Stimulated activated CD4-positive, alpha-beta T cell treated with anti-CD3 and anti-CD28 coated beads, TNF-alpha, amount 100 ng/mL, for 24 hours (primary cell): ENCODE measurements around the gene SLC10A7.

Source experiments
- DNase-seq, 3 experiments: peaks; one replicate each; pipeline ENCODE4 v3.0.0-alpha.2; 2020; ENCODE audit warnings: low read depth in 3 of 3

The SLC10A7 gene

DNA sequence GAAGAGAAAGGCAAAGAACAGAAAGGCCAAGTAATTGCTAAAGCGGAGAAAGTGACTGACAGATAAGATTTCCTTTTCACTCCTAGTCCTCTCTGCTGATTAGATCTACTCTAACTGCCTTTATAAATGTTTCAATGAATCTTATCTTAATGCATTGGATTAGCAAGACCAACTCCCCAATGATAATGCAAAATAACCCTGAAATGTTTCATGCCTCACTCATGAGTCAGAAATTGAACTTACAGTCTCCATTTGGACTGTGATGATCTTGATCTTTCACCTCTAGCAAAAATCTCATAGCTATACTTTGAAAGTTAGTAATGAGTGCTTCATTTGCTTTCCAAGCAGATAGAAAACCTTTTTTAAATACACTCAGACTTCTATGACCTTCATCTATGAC is 26.5 kb downstream of the SLC10A7 start:
- DNase-seq = no peak

DNA sequence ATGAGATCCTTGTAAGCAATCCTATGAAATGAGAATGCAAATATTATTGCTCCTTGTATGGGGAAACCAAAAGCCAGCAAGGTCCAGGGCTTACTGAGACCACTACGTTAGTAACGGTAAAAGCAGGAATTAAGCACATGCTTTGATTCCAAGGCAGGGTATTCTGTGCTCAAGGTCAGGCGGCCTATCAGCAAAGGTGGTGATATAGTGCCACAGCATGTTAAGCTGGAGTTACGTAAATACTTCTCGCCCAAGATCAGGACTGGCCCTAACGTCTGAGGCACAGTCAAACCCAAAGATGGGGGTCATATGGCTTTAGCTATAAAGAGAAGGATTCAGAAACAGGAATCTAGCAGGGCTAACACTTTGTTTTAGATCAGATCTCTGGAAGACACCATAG is 27.6 kb downstream of the SLC10A7 start:
- no peak for DNase-seq

DNA sequence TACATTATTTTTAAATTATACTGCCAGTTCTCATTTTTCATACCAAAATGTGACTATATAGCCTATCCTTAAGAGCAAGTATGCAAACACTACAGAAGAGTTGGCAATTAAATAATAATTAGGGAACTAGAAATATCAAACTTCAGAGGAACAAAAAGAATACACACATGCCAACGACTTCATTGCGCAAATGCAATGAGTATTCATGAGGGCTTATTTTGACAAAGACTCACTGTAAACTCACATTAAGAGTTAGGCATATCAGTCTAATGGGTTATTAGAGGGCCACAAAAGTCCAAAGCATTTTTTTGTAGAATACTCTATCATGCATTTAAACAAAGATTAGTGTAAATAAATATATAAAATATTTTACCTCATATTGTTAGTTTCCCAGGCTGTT is 31.6 kb downstream of the SLC10A7 start:
- no peak for DNase-seq

DNA sequence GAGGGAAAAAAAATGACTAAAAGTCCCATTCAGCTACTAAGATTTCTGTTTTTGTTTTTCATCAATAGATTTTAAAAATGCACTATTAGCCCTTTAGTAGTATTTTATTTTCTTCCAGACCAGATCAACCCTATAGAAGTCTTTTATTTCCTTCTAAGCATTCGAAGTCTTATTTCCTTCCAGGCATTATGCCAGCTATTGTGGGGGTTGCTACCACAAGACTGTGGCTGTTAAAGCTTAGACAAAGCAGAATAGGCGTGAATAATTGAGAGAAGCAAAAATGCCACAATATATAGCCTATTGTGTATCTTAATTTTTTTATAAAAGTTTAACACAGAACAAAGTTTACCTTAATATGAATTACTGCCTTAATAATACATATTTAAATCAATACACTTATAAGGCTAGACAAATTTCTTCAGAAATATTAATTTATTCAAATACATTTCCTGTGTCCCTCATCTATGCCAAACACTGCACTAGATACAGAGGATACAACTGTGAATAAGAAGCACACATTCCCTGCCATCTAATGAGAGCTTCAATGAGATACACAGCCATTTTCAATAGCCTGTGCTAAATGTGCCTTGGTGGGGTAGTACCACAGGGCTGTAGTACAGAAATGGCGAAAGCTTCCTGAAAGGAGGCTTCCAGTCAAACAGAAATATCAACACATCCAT is 33.1 kb downstream of the SLC10A7 start:
- no peak for DNase-seq

DNA sequence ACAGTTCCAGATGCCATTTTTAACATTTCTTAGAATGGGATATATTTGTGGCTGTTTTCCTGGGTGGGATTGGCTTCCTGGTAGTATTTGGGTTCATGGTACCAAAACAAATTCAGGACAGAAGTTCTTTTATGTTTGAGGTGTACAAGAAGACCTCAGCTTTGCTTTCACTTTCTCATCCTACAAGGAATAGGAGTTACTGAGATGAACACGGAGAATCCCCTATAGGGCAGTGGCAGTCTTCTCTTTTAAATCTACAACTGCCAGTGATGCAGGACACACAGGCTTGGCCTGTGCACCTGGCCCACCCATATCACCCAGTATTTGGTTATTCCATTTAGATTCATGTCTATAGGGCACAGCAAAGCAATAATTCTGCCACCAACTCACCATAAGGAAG is 35.2 kb downstream of the SLC10A7 start:
- DNase-seq = no peak

DNA sequence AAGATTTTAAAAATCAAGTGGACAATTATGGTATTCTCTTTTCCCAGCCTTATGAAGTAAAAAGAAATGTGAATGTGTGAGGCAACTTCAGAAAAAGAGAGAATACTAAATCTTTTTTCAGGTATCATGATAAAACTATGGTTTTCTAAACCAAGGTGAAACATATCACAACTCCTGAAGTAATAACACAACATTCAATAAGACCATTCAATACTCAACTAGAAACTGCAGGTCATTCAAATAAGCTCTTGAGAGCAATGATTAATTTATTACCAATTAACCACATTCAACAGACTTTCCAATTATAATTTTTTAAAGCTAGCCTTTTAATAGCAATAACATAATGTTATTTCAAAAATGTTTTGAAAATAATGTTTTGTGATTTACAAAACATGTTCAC is 35.8 kb downstream of the SLC10A7 start:
- DNase-seq = no peak

DNA sequence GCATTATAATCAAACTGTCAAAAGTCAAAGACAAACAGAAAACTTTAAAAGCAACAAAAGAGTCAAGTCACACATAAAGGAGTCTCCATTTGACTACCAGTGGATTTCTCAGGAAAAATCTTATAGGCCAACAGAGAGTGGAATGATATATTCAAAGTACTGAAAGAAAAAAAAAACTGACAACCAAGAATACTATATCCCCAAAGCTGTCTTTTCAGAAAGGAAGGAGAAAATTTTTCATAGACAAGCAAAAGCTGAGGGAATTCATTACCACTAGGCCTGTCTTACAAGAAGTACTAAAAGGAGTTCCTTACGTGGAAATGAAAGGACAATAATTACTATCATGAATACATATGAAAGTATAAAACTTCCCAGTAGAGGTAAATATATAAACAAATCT is 39.0 kb downstream of the SLC10A7 start:
- no peak for DNase-seq

DNA sequence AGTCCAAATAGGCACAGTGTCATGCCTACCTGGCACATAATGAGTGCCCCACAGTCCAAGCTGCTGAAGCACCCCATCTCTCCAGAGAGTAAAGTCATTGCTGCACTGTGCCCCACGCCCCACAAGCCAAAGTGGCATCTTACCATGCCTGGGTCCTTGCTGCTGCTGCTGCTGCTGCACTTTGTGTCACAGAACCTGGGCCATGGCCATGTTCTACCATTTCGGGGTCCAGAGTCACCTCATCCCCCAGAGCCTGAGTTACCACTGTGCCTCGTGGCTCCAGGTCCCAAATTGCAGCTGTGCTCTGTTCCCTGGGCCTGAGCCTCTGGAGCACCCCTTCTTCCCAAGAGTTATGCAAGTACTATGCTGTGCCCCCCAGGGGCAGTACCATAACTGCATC is 40.5 kb downstream of the SLC10A7 start:
- DNase-seq = no peak

DNA sequence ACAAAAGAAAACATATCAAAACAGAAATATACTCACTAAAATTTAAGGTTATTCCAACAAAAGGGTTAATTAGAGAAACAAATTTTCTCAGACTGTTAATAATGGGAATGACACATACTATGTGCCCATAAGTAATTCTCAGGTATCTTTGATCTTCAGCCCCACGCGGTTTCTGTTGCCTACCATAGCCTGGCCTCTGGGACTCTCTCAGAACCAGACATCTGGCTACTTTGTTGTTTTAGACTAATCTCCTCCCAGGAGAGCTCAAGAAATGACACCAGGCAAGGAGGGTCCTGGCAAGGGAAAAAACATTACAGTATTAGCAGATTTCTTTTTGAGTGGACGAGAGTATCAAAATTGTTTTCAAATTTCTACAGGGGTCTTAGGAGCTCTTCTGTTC is 43.7 kb downstream of the SLC10A7 start:
- DNase-seq = no peak

DNA sequence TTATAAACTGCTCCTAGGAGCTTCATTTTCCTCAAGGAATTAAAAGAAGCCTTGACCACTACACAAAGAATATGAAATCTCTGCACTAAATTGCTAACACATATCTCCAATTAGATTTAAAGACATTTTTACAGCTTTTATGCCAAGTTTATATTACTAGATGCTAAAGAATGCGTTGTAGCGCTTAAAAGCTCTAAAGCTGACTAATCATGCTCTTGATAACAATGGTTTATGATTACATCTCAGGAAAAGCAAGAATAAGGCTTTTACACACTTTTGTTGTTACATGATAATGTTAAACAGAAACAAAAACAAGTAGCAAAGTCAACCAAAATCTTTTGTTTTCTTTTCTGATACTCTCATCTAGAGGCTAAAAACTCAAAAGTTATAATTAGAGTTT is 44.7 kb downstream of the SLC10A7 start:
- DNase-seq = no peak

DNA sequence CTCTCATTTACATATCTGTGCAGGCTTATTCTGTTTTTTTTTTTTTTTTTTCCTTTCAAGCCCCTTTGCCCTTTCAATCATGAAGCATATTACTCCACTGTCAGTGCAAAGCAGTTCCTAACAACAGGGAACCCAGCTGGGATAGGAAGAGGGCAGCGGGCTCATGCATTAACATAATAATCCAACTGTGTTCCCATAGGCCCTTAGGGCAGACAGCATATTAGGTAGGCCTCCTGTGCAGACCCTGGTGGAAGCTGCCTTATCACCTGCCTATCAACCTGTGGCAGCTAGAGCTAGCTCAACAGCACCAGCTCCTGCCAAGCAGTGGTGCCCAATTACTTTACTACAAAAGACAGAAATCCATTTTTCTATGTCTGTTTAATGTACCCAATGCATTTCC is 49.3 kb downstream of the SLC10A7 start:
- no peak for DNase-seq

DNA sequence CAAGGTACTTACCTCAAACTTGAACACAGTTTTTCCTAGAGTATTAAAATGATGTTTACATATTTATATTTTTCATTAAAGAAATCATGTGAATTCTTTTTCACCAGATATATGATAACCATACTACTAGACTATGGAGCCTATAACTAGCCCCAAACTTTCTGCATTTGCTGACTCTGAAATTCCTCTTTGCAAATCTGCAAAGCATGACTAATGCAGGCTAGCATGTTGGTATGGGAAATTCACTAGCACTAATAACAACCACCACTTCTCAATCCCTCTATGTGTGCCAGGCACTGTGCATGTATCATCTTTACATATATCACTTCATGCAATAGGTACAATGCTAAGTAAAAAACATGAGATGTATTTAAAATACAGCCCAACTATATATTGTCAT is 51.1 kb downstream of the SLC10A7 start:
- DNase-seq = no peak

DNA sequence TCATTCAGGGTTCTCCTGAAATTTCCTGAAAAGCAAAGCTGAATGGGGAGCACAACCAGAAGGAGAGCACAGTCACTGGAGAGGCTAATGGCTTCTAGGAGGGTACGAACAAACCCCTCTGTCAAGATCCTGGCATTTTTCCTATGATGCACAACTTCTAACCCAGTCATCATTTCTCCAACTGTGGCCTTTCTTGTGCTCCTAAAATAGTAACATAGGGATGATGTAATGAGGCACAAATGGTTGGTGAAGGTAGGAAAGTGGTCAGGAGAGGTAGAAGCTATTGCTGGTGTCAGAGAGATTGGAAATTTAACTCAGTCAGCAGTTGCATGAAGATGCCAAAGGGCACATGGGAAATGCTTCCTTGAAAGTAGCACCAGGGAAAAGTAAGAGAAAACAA is 52.7 kb downstream of the SLC10A7 start:
- no peak for DNase-seq

DNA sequence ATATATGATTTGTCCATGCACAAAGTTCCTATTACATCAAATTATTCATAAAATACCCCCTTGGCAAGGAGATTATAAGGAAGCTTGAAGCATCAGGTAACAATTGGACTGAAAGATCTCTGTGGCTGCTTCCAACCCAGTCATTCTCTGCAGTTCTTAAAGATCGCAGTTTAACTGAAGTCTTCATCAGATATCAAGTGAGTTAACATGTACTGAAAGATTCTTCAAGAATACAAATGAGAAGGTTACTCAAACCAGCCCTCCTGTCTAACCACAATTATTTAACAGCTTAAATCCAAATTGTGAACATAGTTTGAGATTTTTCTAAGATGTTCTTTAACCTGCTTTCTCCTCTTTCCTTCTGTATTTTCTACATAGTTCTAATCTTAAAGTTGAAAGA is 56.1 kb downstream of the SLC10A7 start:
- DNase-seq = no peak

DNA sequence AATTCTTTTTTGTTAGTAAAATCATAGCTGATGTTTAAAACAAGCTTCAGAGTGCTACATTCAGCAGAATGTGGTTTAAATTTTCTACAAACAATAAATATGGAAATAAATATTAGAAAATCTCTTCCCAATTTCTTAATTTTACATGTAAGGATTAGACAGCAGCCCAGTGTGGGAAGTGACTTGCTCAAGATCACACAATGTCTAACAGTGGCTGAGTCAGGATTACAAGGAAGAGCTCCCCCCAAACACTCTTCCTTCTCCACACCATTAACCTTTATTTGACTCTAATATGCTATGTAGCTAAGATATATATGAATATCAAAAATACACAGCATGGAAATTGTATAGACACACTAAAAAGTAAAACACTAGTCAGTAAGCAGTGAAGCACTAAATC is 59.5 kb downstream of the SLC10A7 start:
- no peak for DNase-seq

DNA sequence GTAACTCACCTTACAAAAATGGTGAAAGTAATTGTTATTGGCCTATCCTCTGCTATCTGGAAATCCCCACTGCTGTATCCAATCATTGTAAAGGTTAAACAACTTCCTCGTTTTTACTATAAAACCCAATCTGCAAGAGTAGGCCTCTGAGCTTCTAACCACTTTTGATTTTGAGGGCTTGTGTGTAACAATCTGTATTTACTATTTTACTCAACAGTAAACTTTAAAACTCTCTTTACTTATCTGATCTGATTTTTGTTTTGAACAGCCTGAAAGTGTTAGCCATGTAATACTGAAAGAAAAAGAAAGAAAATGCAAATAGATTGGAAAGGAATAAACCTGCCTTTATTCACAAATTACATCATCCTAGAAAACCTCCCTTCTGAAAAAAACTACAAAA is 63.1 kb downstream of the SLC10A7 start:
- DNase-seq = no peak

DNA sequence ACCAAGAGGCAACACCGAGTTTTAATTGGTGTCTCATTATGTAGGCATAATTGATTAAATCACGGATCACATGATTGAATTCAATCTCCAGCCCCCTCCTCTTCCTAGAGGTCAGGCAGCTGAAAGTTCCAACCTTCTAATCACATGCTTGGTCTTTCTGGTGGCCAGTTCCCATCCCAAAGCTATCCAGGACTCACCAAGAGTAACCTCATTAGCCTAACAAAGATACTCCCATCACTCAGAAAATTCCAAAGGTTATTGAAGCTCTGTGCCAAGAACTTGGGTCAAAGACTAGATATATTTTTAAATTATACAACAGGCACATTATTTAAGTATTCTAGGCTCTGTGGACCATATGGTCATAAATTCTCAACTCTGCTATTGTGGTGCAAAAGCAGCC is 65.1 kb downstream of the SLC10A7 start:
- no peak for DNase-seq

DNA sequence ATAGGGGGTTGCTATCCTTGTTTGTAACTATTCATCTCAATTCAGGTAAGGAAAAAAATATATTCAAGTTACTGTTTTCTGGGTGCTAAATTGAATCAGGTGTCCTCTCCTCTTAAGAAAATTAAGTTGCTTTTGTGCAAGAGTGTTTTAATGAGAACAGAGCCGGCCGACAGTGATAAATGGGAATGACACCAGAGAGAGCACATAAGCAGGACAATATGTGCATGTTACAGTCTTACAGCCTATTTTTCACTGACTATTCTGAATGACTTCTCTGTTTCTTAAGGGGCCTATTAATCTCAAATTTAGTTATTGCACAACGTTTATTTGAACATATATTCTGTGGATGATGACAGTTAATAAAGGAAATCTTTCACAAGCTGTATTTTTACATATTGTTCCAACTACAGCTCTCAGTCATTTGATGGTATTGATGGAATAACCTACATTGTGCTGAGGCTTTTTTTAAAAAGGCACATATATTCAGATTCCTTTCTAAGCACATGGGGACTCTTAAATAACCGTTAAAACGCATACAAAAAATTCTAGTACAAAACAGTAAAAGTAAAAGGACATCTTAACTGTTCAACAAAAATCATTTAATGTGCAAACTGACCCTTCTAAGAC is 68.4 kb downstream of the SLC10A7 start:
- DNase-seq = no peak

DNA sequence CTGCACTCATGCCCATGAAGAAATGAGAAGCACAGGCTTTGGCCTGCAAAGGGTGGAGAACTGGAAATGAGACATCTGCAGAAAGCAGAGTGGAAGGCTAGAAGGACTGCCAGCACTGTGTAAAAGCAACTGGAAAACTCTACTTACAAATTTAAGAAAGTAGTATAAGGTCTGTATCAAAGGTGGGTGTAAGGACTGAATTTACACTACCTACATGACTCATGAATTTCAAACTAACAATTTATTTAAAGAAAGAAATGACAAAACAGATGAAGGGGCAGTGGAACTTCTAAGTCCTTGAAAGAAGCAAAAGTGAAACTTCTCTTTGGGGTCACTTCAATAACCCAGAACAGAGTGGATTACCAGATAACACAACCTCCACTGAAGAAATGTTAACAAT is 71.2 kb downstream of the SLC10A7 start:
- DNase-seq = no peak

DNA sequence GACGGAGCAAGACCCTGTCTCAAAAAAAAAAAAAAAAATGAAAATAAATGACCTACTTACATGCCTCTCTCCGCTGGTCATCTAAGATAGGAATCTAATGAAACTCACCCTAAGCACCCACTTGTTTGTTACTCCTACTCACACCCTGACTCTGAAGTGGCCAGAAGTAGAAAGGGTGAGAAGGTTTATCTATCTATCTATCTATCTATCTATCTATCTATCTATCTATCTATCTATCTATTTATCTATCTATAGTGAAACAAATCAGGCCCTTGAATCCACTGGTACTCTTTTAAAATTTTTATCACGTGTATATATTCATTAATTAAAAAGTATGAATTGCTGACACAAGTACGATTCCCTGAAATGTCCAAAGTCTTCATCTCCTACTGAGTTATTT is 75.2 kb downstream of the SLC10A7 start:
- no peak for DNase-seq

DNA sequence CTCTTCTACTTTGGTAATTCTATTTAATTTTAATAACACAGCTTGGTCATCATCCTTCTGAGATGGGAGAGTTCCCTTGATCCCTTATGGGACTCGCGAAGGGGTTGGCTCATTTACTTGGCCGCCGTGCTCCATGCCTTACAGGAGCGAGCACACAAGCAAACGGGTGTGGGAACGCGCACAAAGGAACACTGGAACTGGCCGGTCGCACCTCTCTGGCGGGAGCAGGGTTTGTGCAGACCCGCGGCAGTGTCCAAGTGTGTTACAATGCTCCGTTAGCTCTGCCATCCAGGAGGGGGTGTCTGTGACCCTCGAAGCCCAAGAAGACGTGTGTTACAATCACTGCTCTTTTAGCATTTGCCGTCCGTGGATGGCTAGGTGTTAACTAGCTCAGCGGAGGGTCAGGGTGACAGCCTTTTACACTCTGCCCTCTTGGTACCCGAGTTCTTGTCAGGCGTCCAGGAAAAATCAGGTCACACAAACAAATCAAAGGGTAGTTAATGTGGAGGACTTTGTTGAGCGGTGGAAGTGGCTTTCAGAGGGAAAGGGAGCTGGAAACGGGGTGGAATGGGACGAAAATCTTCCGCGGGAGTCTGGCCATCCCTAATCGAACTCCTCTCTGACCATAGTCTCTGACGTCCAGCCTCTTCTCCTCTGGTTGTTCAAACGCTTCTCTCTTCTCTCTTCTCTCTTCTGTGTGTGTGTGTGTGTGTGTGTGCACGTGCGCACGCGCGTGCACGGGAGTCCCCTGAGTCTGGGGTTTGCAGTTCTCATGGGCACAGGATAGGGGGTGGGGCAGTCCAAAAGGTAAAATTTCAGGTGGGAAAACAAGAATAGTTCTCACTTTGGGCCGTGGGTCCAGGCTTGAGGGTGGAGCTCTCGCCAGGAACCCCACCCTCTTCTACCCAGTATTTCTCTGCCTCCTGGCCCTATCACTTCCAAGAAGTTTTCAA is 76.3 kb downstream of the SLC10A7 start:
- DNase-seq = no peak

DNA sequence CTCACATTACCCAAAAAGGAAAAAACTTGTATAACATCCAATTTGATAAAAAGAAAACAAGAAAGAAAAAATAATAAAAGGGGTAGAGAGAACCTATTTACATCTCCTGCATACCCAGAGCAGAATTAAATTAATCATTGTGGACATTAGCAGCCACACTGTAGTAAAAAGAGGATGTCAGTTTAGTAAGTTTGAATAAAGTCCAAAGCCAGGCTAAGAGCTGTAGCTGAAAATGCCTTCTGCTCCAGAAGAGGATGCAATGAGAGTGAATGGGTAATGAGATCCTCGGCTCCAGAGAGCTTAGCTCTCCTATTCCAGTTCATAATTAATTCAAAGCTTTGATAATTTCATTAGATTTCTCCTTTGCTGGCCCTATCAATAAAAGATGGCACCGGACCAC is 78.2 kb downstream of the SLC10A7 start:
- no peak for DNase-seq

DNA sequence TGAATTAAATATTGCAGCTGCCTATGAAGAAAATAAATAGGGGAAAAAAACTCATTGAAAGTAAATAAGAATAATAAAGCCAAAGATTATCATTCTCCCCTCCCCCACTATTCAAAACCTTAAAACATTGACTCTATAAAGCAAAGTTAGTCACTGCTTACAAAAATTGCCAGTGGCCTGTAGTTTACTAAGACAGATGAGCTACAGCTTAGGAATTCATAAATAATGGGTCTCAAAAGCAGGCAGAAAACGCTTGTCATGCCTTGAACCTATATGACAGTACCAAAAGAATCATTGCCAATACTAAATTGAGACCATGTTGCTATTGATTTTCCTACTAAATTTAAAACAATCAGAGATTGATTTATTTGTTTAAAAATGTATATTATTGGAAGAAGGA is 78.9 kb downstream of the SLC10A7 start:
- no peak for DNase-seq
